B cell (primary cell): Measurements from ENCODE around the gene MYADML2. TPM values are rescaled to one million over a fixed set of nuclear protein-coding genes. Genes with fewer than 3 reads are reported as not detected.

Source experiments
- ATAC-seq: fragments of 200-7000 bp; cut with Tn5 transposase; one replicate; pipeline ENCODE4 v1.10.0; 2021; ENCODE audit warnings: low read depth, mild to moderate bottlenecking, moderate number of reproducible peaks, moderate library complexity
- CTCF ChIA-PET: fragments of 350-600 bp; sonication (Branson Sonifier 250); formaldehyde crosslinking; loops from one replicate; lab custom pipeline; 2021; ENCODE audit warnings: antibody characterized with exemption, inconsistent platforms; lab: Charles Lee
- POLR2A ChIA-PET: fragments of 350-600 bp; sonication (Branson Sonifier 250); formaldehyde crosslinking; loops from one replicate; lab custom pipeline; 2021; ENCODE audit warnings: antibody characterized with exemption; lab: Charles Lee
- DNase-seq: peaks from one replicate; pipeline ENCODE4 v3.0.0; 2013
- H2AFZ ChIP-seq: 2 replicates; pipeline ENCODE4 v1.6.1; 2012; ENCODE audit warnings: mild to moderate bottlenecking, low read depth, low read length; ENCODE audit not compliant: insufficient read depth, poor library complexity, severe bottlenecking
- H3K27ac ChIP-seq, 2 donors: 1 replicate in 1 of 2; 2 replicates in 1 of 2; pipeline ENCODE4 v1.5.1; 2012 to 2013; ENCODE audit warnings: low read length in 2 of 2, mild to moderate bottlenecking in 2 of 2, moderate library complexity in 1 of 2
- H3K27me3 ChIP-seq, 4 experiments: fragments of 200-600 bp in 1 of 4; sonication (generic) in 1 of 4; replicated peaks in 1 of 4; 1 replicate in 2 of 4; 2 replicates in 2 of 4; pipeline versions ENCODE4 v1.6.1 to v1.7.0; 2013 to 2016; ENCODE audit warnings: low read length in 3 of 4, mild to moderate bottlenecking in 2 of 4, mixed read lengths in 1 of 4, moderate library complexity in 1 of 4; ENCODE audit not compliant: insufficient read depth in 4 of 4, control insufficient read depth in 3 of 4; ENCODE audit errors: control extremely low read depth in 1 of 4
- H3K36me3 ChIP-seq, 2 experiments: replicated peaks in 1 of 2; 1 replicate in 1 of 2; 2 replicates in 1 of 2; pipeline versions ENCODE4 v1.6.1 to v1.7.1; 2013; ENCODE audit warnings: low read length in 1 of 2; ENCODE audit not compliant: insufficient read depth in 2 of 2, control insufficient read depth in 1 of 2; ENCODE audit errors: control extremely low read depth in 1 of 2, extremely low read depth in 1 of 2
- H3K4me1 ChIP-seq, 2 donors: fragments of 200-600 bp in 1 of 2; sonication (generic) in 1 of 2; 1 replicate in 1 of 2; 2 replicates in 1 of 2; pipeline versions ENCODE4 v1.5.1 to v1.6.1; 2013 to 2017; ENCODE audit warnings: low read length in 2 of 2; ENCODE audit not compliant: control insufficient read depth in 2 of 2, insufficient read depth in 2 of 2
- H3K4me2 ChIP-seq: replicated peaks from 2 replicates; pipeline ENCODE3; 2012; ENCODE audit warnings: mild to moderate bottlenecking, low read depth, low read length; ENCODE audit not compliant: poor library complexity, severe bottlenecking
- H3K4me3 ChIP-seq, 5 experiments: fragments of 200-600 bp in 1 of 5; sonication (generic) in 1 of 5; 1 replicate in 3 of 5; 2 replicates in 2 of 5; pipeline versions ENCODE4 v1.5.1 to v1.7.0; 2011 to 2016; ENCODE audit warnings: low read length in 4 of 5, mild to moderate bottlenecking in 4 of 5, low read depth in 2 of 5, control low read depth in 1 of 5, moderate library complexity in 1 of 5; ENCODE audit not compliant: insufficient read depth in 1 of 5; ENCODE audit errors: control extremely low read depth in 1 of 5, extremely low read depth in 1 of 5
- H3K79me2 ChIP-seq: fragments of 200-600 bp; sonication (generic); one replicate; pipeline ENCODE4 v1.6.0; 2016; ENCODE audit warnings: low read length; ENCODE audit not compliant: control insufficient read depth, insufficient read depth
- H3K9ac ChIP-seq: fragments of 200-600 bp; sonication (generic); 2 replicates; pipeline ENCODE4 v1.6.1; 2017; ENCODE audit warnings: mild to moderate bottlenecking, low read length, moderate library complexity
- H3K9me3 ChIP-seq, 3 donors: one replicate each; pipeline versions ENCODE4 v1.6.1 to v1.7.1; 2013; ENCODE audit warnings: low read length in 2 of 3; ENCODE audit not compliant: control insufficient read depth in 2 of 3, insufficient read depth in 1 of 3; ENCODE audit errors: control extremely low read depth in 1 of 3
- H4K20me1 ChIP-seq: 2 replicates; pipeline ENCODE4 v1.6.0; 2012; ENCODE audit warnings: mild to moderate bottlenecking, low read length; ENCODE audit not compliant: insufficient read depth, control insufficient read depth, poor library complexity, severe bottlenecking
- H3K27ac Mint-ChIP-seq: one replicate; pipeline ENCODE4 v1.8.0; 2021; ENCODE audit warnings: mixed read lengths
- H3K27me3 Mint-ChIP-seq: one replicate; pipeline ENCODE4 v1.8.0; 2021; ENCODE audit warnings: mixed read lengths
- H3K4me1 Mint-ChIP-seq: one replicate; pipeline ENCODE4 v1.8.0; 2021; ENCODE audit warnings: mixed read lengths
- H3K4me3 Mint-ChIP-seq: one replicate; pipeline ENCODE4 v1.8.0; 2021; ENCODE audit warnings: mixed read lengths
- H3K9me3 Mint-ChIP-seq: one replicate; pipeline ENCODE4 v1.8.0; 2022; ENCODE audit warnings: mixed read lengths; ENCODE audit not compliant: insufficient read depth
- EZH2 ChIP-seq: IDR thresholded peaks from 2 replicates; pipeline ENCODE4 v1.6.1; 2012; ENCODE audit warnings: borderline replicate concordance, low read depth, mild to moderate bottlenecking, moderate library complexity, low read length; ENCODE audit not compliant: insufficient read depth, poor library complexity, severe bottlenecking
- WGBS: methylation state at CpG from one replicate; pipeline ENCODE4 v1.1.5; 2013; ENCODE audit warnings: missing lambda C conversion rate; ENCODE audit not compliant: insufficient coverage; 5-methylcytosine and 5-hydroxymethylcytosine counted together
- intact Hi-C: fragments of 100-400 bp; cut with micrococcal nuclease; formaldehyde crosslinking; loops from one replicate; pipeline ENCODE4 v1.10.0; 2022
- polyA plus RNA-seq: library from polyadenylated mRNA; depleted of rRNA; stranded (reverse); fragments of >200 nt; gene quantifications from 2 replicates; pipeline ENCODE4 v1.2.3, GENCODE V29; 2012
- total RNA-seq, 2 donors: library from RNA; stranded (reverse); fragments of 120-200 nt in 1 of 2; gene quantifications; 1 replicate in 1 of 2; 2 replicates in 1 of 2; pipeline versions ENCODE4 v1.2.3 to v1.2.4, GENCODE V29; 2013 to 2022
- TF ChIP-seq, protein P1 (sequence below): fragments of 200-600 bp; IDR thresholded peaks from one replicate; pipeline ENCODE4 v1.8.0; 2022; ENCODE audit warnings: antibody characterized with exemption, mild to moderate bottlenecking

Gene MYADML2
- total and polyA plus RNA-seq, 2 donors (not counting 1 experiment from before 2014, with no cell fraction given) = not detected

DNA sequence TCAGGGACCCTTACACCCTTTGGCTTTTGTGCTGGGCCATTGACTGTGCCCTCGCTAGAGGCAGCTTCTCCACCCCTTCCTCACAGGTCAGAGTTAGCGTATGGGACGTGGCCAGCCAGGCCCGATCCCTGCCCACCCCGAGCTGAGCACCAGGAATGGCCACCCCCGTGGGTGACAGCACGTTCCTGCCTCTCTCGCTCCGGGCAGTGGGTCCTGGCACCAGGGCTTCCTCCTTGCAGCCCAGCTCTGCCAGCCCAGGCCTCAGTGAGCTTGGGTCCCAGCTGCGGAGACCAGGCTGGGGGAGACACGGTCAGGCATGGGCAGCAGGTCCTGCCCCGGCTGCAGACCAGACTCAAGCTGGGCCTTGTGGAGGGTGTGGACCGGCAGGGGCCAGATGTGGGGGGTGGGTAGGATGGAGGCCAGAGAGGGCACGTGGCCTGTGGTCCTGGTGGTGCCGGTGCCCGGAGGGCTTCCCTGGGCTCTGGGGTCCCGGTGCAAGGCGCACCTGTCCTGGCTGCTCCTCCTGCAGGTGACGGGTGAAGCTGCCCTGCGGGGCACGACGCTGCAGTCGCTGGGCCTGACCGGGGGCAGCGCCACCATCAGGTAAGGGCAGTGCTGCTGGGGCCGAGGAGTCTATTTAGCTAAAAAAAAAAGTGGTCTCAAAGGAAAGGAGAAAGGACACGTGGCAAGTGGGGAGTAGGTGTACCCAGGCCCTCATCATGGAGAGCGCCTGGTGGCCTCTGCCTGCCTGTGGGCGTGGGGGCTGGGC, 48.6 kb upstream of the MYADML2 start:
- no peak for TF ChIP-seq EZH2
- TF ChIP-seq, protein P1, sequence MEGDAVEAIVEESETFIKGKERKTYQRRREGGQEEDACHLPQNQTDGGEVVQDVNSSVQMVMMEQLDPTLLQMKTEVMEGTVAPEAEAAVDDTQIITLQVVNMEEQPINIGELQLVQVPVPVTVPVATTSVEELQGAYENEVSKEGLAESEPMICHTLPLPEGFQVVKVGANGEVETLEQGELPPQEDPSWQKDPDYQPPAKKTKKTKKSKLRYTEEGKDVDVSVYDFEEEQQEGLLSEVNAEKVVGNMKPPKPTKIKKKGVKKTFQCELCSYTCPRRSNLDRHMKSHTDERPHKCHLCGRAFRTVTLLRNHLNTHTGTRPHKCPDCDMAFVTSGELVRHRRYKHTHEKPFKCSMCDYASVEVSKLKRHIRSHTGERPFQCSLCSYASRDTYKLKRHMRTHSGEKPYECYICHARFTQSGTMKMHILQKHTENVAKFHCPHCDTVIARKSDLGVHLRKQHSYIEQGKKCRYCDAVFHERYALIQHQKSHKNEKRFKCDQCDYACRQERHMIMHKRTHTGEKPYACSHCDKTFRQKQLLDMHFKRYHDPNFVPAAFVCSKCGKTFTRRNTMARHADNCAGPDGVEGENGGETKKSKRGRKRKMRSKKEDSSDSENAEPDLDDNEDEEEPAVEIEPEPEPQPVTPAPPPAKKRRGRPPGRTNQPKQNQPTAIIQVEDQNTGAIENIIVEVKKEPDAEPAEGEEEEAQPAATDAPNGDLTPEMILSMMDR = no peak
- H3K4me3 ChIP-seq = no peak overlapping the region
- no peak overlapping the region for H2AFZ ChIP-seq
- Mint-ChIP-seq H3K27ac (no peak overlapping the region), H3K4me1 (peaks cover 3% of the 10 kb centered on the region), H3K9me3 (no peaks in the 10 kb centered on the region), H3K4me3 (no peak overlapping the region), H3K27me3 (no peaks in the 10 kb centered on the region)
- 97% methylated on average over 29 of the region's 29 CpGs for WGBS
- ChIA-PET CTCF (interaction anchor here (1.4 kb wide), 1 partner anchor 36 kb away, joined by 5 read pairs; no protein-coding TSS in a partner anchor), POLR2A (no interaction called here)
- no peaks in the 10 kb centered on the region for H3K9me3 ChIP-seq
- H3K27me3 ChIP-seq = no peaks in the 10 kb centered on the region
- no peaks in the 10 kb centered on the region for H3K4me1 ChIP-seq
- H4K20me1 ChIP-seq = peaks cover 21% of the 10 kb centered on the region
- peaks cover 17% of the 10 kb centered on the region for H3K79me2 ChIP-seq
- H3K9ac ChIP-seq = no peak overlapping the region
- DNase-seq (no peak), ATAC-seq (no peak)
- no peak overlapping the region for H3K4me2 ChIP-seq
- H3K27ac ChIP-seq = no peak overlapping the region
- intact Hi-C loops = no loop called here
- peaks cover 0 to 2% of the 10 kb centered on the region in 2 experiments for H3K36me3 ChIP-seq
